Retina (tissue), 1 donor: ENCODE results near the gene SAMD4A.
"Not testable (repeated sequence)": the region's sequence is repeated elsewhere in the genome, so short reads cannot be mapped to it uniquely, and the experiment has no call there.

ENCODE experiments used
- DNase-seq: peaks from one replicate; pipeline ENCODE4 v3.0.0-alpha.2; 2016

The SAMD4A gene

DNA sequence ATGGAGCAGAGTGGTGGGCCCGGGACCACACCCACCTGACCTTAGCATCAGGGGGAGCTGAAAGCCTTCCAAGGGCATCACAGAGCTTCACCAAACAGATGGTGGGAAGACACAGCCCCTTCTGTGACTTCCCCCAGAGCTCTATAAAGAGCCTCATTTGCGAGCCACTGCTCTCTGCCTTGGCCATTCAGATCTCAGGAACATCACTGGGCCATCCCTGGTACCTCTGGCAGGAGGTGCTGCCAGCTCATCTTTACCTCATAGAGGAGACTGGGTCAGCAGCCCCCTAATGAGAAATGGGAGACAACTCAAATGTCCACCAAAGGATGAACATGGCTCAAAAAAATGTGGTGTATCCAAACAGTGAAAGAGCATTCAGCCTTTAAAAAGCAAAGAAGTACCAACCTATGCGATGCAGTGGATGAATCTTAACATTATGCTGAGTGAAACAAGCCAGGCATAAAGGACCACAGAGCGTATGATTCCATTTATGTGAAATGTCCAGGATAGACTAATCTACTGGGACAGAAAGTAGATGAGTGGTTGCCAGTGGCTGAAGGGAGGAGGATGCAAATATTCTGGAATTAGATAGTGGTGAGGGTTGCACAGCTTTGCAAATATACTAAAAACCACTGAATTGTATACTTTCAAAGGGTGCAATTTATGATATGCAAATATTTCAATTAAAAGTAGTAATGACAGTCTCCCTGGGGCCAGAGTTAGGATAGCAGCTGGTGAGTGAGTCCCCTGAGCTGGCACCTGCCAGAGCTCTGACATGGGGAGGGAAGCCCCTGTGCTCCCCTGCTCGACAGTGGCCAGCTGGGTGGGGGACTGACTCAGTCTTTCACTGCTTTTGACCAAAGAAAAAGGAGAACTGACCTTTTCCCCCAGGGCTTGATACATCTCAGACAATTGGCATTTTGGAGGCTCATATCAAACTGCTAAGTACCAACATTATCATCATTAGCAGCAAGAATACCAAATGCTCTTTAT lies 219.1 kb downstream of the SAMD4A start:
- no peak for DNase-seq

- no peak for DNase-seq
Measured at GRCh38 chr14:54786838-54787237, 219.9 kb downstream of the SAMD4A start.

- no peak for DNase-seq
Measured at GRCh38 chr14:54787261-54787660, 220.3 kb downstream of the SAMD4A start.

GRCh38 chr14:54788701-54789100 lies 221.8 kb downstream of the SAMD4A start:
- DNase-seq = no peak

- no peak for DNase-seq
Measured at GRCh38 chr14:54789166-54789565, 222.2 kb downstream of the SAMD4A start.

DNA sequence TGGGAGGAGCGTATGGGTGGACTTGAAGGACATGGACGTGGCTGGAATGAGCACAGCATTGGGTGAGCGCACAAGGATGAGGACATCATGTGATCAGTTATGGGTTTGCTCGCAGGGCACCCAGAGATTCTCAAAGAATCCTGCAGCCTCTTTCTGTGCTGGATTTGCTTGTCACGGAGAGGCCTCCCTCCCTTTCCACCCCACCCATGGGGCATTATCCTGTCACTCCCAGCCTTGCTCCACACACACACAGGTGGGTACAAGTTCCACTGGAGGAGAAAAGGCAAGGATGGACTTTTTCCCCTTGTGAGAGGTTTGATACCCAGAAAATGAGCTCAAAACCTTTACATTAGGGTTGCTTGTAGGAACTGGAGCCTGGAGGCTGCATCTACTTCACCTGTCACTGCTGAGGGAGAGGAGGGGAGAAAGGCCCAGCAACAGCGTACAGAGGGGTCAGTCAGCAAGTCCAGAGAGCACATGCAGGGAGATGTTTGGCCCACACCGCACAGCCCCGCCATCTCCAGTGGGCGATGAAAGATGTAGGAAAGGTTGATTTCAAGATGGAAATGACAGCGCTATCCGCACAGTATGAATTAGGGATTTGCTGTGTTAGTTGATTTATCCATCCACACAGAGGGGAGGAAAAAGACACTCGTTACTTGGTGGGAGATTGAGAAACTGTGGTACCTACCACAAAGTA lies 223.0 kb downstream of the SAMD4A start:
- DNase-seq = no peak

GRCh38 chr14:54791001-54791400 lies 224.1 kb downstream of the SAMD4A start:
- DNase-seq = no peak

GRCh38 chr14:54792288-54792687 lies 225.4 kb downstream of the SAMD4A start:
- no peak for DNase-seq

GRCh38 chr14:54794159-54794558 lies 227.2 kb downstream of the SAMD4A start:
- no peak for DNase-seq

DNA sequence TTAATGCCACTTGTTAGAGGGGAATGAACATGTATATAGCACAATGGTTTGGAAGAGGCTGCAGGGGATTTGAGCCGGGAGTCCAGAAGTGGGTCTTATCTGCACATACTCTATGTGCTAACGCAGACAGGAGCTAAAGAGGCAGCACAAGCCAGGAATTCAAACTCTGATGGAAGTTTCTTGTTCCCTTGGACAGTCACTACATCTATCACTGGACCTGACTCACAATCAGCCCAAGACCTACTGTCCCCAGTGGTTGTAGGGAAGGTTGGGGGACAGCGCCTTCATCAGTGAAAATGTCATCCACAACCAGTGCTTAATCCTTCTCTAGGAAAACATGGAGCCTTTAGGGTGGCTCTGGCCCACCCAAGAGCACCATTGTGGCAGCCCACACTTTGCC lies 227.9 kb downstream of the SAMD4A start:
- DNase-seq = no peak

- no peak for DNase-seq
Measured at GRCh38 chr14:54796961-54797360, 230.0 kb downstream of the SAMD4A start.

DNA sequence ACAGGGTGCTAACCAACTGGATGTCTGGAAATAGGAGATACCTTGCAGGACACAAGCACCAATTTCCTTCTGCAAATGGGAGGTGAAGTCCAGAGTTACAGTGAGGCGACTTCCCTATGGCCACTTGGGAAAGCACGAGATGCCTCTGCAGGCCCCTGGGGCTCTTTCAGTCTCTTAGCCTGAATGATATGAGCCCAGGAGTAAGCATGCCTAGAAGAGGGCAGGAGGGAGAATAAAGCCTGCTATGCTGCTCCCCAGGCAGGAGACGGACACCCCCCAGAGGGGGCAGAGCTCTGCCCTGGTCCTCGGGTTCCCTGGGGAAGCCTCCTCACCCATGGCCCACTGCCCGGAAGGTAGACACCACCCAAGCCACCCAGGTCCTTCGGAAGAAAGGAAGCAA lies 230.6 kb downstream of the SAMD4A start:
- no peak for DNase-seq

DNA sequence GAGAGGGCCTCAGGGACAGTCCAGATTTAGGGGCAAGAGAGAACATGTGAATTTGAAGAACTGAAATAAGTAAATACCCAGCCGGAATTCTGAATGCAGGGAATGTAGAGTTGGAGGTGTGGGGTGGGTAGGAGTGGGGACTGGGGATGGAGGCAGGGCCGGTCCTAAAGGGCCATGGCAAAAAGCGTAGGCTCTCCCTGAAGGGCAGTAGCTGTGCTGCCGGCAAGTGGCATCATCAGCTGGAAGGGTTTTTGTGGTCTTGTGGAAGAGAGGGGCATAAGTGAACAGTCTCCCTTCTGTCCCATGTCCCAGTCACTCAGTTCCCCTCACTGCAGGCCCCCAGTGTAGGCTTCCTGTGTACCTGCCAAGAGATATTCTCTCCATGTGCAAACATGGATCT lies 231.1 kb downstream of the SAMD4A start:
- no peak for DNase-seq

GRCh38 chr14:54798465-54799124 lies 231.7 kb downstream of the SAMD4A start:
- DNase-seq = no peak

- DNase-seq = not testable (repeated sequence)
Measured at GRCh38 chr14:54801482-54801881, 234.6 kb downstream of the SAMD4A start.

GRCh38 chr14:54803396-54803795 lies 236.5 kb downstream of the SAMD4A start:
- DNase-seq = no peak

DNA sequence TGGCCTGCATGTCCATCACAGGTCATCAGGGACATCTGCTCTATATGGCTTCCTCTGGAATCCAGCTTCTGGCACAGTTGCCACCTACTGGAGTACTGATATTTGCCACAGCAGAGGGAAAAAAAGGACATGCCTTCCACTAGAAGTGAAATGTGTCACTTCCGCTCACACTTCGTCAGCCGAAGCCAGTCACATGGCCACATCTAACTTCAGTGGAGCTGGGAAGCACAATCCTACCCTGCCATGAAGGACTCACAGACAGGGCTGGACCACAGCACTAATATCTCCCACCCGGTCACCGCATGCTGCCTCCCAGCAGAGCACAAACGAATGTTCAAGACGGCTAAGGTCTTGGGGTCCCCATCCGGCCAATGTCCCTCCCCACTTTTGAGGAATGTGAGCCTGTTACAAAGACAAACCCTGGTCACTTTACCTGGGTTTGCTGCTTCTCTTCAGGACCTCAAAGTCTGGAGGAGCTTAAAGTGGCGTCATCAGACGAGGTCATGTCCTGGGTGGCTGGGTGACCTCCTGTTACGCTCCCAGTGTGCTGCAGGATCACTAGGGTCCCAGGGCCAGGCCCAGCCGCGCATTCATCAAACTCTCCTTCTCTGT lies 237.1 kb downstream of the SAMD4A start:
- DNase-seq = peak; percentile 15

- DNase-seq = no peak
Measured at GRCh38 chr14:54804538-54805041, 237.7 kb downstream of the SAMD4A start.

GRCh38 chr14:54805070-54805444 lies 238.1 kb downstream of the SAMD4A start:
- DNase-seq = peak; percentile 15

DNA sequence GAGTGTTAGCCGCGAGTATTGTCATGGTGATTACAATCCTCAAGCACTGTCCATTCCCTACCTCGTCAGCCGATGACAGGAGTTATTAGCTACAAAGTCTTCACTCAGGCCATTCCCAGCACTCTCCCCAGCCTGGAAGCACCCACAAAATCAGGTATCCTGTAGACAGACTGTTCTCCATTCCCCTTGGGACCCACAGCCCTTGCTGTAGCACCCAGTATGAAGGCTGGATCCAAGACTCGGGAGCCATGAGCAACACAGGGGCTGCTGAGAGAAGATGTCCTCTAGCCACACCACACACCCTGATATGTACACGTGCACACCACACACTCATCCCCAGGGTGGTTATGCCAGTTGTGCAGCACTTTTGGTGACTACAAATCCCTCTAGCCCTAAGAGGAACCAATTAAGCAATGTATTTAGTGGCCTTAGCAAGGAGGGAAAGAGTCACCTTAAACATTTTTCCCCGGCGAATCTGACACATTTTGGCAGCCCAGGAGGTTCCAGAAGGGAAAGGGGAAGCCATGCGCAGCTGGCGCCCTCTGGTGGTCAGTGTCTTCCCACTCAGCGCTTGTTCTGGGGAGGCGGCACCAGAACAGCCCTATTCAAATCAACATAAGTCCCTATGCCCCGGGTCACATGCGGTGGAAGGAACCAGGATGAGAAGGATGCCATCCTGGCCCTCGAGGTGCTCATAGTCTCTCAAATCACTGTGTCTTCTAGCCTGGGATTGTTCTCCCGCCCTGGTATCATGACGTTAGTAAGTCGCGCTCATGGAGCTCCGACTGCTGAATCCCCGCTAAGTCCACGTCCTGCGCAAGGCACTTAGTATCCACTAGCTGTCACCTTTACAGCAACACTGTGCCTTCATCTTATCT lies 238.8 kb downstream of the SAMD4A start:
- peak; percentile 90 for DNase-seq

DNA sequence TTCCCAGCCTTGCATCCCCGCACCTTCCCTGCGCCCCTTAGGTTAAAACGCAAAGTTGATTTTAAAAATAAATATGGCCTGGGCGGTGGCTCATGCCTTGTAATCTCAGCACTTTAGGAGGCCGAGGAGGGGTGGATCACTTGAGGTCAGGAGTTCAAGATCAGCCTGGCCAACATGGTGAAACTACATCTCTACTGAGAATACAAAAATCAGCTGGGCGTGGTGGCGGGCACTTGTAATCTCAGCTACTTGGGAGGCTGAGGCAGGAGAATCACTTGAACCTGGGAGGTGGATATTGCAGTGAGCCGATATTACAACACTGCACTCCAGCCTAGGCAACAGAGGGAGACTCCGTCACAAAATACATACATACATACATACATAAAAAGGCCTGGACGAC lies 239.7 kb downstream of the SAMD4A start:
- no peak for DNase-seq

- DNase-seq = no peak
Measured at GRCh38 chr14:54807428-54807827, 240.5 kb downstream of the SAMD4A start.
